Measurements from ENCODE around the gene C1orf52.

- TF ChIP-seq POLR2AphosphoS5 (IDR thresholded peaks at IDR 0.05; ENCODE audit: borderline replicate concordance, low read depth, low read length) (no peak), EZH2 (IDR thresholded peaks at IDR 0.05) (no peak), FOXP2 (optimal IDR thresholded peaks at IDR 0.05; ENCODE audit: control extremely low read depth, extremely low read length, insufficient read depth) (no peak)
These were observed 15.5 kb upstream of the C1orf52 start for GRCh38 chr1:85274969-85275453.
